ENCODE measurements around the gene EPHA6.

The EPHA6 gene

DNA sequence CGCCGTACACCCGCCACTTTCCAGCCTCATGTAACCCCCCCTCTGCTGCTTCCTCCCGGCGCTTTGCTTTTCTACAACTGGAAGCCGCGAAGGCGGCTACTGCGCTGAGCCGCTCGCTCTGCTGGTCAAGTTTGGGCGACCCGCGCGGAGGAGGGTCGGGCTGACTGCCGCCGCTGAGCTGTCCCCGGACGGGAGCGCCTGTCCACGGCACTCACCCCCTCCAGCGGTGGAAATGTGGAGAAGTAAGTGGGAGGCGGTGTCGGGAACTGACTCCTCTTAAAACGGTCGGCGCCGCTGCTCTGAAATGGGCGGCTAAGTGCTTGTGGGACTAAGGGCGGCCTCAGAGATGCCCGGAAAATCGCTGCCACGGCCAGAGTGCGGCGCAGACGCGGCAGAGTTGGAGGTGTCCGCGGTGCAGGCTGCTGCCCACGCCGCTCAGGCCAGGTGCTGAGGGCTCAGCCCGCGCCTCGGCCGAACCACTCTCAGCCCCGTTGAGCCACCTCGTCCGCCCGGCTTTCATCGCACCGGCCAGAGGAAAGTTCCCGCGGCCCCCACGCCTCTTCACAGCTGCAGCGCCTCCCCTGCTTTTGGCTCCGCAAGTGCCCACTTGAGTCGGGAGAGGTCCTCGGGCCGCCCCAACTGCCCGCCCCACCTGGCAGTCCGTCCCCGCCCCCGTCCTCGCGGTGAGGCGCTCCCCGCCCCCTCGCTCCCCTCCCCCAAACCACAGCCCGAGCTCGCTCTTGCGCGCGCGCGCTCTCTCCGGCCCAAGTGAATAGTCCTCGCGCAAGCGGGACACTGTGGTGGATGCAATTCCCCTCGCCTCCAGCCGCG lies at the start of gene EPHA6:
TSS of gene EPHA6 (plus strand) at position 775 of the 831 bp plus-strand sequence.
- H3K27me3 ChIP-seq (ENCODE audit: control insufficient read depth in 2 of 2, insufficient read depth in 2 of 2, low read length in 2 of 2), result peaks cover 12 to 28% of the 10 kb centered on the region in 2 donors
- H3K9ac ChIP-seq (ENCODE audit: low read depth in 1 of 2, low read length in 2 of 2), result no peak within 1 kb of the TSS
- no peaks in the 10 kb centered on the region for H3K9me3 ChIP-seq (ENCODE audit: control insufficient read depth in 2 of 2, low read length in 2 of 2)
- H3K36me3 ChIP-seq (ENCODE audit: control insufficient read depth in 2 of 2, insufficient read depth in 2 of 2, low read length in 2 of 2), result no peaks in the 10 kb centered on the region
- peaks cover 2 to 7% of the 10 kb centered on the region in 2 donors for H3K4me1 ChIP-seq (ENCODE audit: control insufficient read depth in 2 of 2, insufficient read depth in 2 of 2, low read length in 2 of 2)
- H3K27ac ChIP-seq (ENCODE audit: low read depth in 2 of 2, low read length in 2 of 2), result peak within 1 kb of the TSS in 1 of 2 donors; percentile 24
- H3K4me3 ChIP-seq (ENCODE audit: low read length in 2 of 2), result peak within 1 kb of the TSS; percentile 49

DNA sequence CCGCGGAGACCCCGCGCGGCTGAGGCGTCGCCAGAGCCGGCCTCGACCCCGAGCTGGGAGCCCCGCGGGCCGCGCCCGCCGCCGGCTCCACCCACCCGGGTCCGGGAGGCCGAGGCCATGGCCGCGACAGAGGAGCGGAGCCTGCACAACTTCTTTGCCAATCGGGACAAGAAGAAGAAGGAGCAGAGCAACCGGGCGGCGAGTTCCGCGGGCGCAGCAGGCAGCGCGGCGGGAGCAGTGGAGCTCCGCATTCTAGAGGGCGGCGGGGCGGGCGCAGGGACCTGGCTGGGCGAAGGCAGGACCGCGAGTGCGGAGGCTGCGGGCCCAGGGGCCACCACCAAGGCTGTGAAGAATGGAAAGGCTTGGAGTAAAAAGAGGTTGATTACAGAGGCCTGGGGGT lies 37.6 kb upstream of the EPHA6 start:
- Histone ChIP-seq H3K27me3 (ENCODE audit: control insufficient read depth in 2 of 2, insufficient read depth in 2 of 2, low read length in 2 of 2) (no peaks in the 10 kb centered on the region), H3K9ac (ENCODE audit: low read depth in 1 of 2, low read length in 2 of 2) (no peak overlapping the region), H3K4me1 (ENCODE audit: control insufficient read depth in 2 of 2, insufficient read depth in 2 of 2, low read length in 2 of 2) (no peaks in the 10 kb centered on the region), H3K27ac (ENCODE audit: low read depth in 2 of 2, low read length in 2 of 2) (no peak overlapping the region), H3K36me3 (ENCODE audit: control insufficient read depth in 2 of 2, insufficient read depth in 2 of 2, low read length in 2 of 2) (no peaks in the 10 kb centered on the region), H3K4me3 (ENCODE audit: low read length in 2 of 2) (no peak overlapping the region), H3K9me3 (ENCODE audit: control insufficient read depth in 2 of 2, low read length in 2 of 2) (no peaks in the 10 kb centered on the region)

DNA sequence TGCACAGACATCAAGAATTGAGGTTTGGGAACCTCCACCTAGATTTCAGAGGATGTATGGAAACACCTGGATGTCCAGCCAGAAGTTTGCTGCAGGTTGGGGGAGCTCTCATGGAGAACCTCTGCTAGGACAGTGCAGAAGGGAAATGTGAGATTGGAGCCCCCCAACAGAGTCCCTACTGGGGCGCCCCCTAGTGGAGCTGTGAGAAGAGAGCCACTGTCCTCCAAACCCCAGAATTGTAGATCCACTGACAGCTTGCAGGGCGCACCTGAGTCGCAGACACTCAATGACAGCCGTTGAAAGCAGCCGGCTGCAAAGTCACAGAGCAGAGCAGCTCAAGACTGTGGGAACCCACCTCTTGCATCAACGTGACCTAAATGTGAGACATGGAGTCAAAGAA lies 34.6 kb upstream of the EPHA6 start:
- Histone ChIP-seq H3K36me3 (ENCODE audit: control insufficient read depth in 2 of 2, insufficient read depth in 2 of 2, low read length in 2 of 2) (no peaks in the 10 kb centered on the region), H3K4me1 (ENCODE audit: control insufficient read depth in 2 of 2, insufficient read depth in 2 of 2, low read length in 2 of 2) (no peaks in the 10 kb centered on the region), H3K27ac (ENCODE audit: low read depth in 2 of 2, low read length in 2 of 2) (no peak overlapping the region), H3K4me3 (ENCODE audit: low read length in 2 of 2) (no peak overlapping the region), H3K9me3 (ENCODE audit: control insufficient read depth in 2 of 2, low read length in 2 of 2) (no peaks in the 10 kb centered on the region), H3K9ac (ENCODE audit: low read depth in 1 of 2, low read length in 2 of 2) (no peak overlapping the region), H3K27me3 (ENCODE audit: control insufficient read depth in 2 of 2, insufficient read depth in 2 of 2, low read length in 2 of 2) (no peaks in the 10 kb centered on the region)

DNA sequence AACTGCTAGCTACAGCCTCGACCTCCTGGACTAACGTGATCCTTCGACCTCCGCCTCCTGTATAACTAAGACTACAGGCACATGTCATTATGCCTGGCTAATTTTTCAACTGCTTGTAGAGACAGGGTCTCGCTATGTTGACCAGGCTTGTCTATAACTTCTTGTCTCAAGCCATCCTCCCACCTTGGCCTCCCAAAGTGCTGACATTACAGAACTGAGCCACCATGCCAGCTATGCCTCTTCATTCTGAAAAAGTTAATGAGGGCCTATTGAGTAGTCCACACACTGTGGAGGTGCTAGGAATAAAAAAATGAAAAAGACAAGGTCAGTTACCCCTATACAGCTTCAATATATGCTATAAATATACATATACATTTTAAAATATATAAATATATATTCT lies 18.3 kb upstream of the EPHA6 start:
- Histone ChIP-seq H3K27ac (ENCODE audit: low read depth in 2 of 2, low read length in 2 of 2) (no peak overlapping the region), H3K27me3 (ENCODE audit: control insufficient read depth in 2 of 2, insufficient read depth in 2 of 2, low read length in 2 of 2) (no peaks in the 10 kb centered on the region), H3K9me3 (ENCODE audit: control insufficient read depth in 2 of 2, low read length in 2 of 2) (no peaks in the 10 kb centered on the region), H3K4me3 (ENCODE audit: low read length in 2 of 2) (no peak overlapping the region), H3K4me1 (ENCODE audit: control insufficient read depth in 2 of 2, insufficient read depth in 2 of 2, low read length in 2 of 2) (no peaks in the 10 kb centered on the region), H3K9ac (ENCODE audit: low read depth in 1 of 2, low read length in 2 of 2) (no peak overlapping the region), H3K36me3 (ENCODE audit: control insufficient read depth in 2 of 2, insufficient read depth in 2 of 2, low read length in 2 of 2) (no peaks in the 10 kb centered on the region)

DNA sequence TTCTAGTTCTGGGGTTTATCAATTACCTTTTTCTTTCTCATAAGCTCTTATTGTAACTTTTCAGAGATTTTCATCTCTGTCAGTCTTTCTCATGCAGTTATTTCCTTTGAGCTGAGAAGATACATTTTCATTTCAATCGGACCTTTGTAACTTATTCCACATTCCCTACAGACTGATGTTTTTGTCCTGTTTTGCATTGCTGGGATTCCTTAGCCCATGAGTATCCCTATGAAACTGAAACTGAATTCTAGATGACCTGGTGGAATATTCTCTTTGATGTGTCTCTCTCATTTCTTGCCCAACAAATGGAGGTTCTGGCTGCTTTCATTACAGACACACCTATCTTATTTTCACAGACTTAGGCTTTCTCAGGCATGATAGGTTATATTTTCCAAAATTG lies 10.5 kb upstream of the EPHA6 start:
- H3K9ac ChIP-seq (ENCODE audit: low read depth in 1 of 2, low read length in 2 of 2), result no peak overlapping the region
- no peaks in the 10 kb centered on the region for H3K36me3 ChIP-seq (ENCODE audit: control insufficient read depth in 2 of 2, insufficient read depth in 2 of 2, low read length in 2 of 2)
- no peaks in the 10 kb centered on the region for H3K9me3 ChIP-seq (ENCODE audit: control insufficient read depth in 2 of 2, low read length in 2 of 2)
- no peaks in the 10 kb centered on the region for H3K4me1 ChIP-seq (ENCODE audit: control insufficient read depth in 2 of 2, insufficient read depth in 2 of 2, low read length in 2 of 2)
- H3K27me3 ChIP-seq (ENCODE audit: control insufficient read depth in 2 of 2, insufficient read depth in 2 of 2, low read length in 2 of 2), result no peaks in the 10 kb centered on the region
- no peak overlapping the region for H3K27ac ChIP-seq (ENCODE audit: low read depth in 2 of 2, low read length in 2 of 2)
- H3K4me3 ChIP-seq (ENCODE audit: low read length in 2 of 2), result no peak overlapping the region

DNA sequence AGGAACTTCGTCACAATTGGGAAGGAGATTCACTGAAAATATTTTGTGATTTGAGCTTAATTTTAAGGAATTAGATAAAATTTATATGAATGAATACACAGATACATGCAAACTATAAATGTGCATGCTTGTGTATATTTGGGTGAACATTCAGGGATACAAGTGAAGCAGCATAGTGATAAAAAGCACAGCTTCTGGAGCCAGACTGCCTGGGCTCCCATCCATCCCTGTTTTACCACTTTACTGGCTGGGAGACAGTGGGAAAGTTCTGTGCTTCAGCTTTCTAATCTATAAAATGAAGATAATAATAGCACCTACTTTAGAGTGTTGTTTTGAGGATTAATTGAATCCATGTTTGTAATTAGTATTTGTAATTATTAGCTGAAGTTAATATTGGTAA lies 8.1 kb upstream of the EPHA6 start:
- H3K27me3 ChIP-seq (ENCODE audit: control insufficient read depth in 2 of 2, insufficient read depth in 2 of 2, low read length in 2 of 2), result no peaks in the 10 kb centered on the region

DNA sequence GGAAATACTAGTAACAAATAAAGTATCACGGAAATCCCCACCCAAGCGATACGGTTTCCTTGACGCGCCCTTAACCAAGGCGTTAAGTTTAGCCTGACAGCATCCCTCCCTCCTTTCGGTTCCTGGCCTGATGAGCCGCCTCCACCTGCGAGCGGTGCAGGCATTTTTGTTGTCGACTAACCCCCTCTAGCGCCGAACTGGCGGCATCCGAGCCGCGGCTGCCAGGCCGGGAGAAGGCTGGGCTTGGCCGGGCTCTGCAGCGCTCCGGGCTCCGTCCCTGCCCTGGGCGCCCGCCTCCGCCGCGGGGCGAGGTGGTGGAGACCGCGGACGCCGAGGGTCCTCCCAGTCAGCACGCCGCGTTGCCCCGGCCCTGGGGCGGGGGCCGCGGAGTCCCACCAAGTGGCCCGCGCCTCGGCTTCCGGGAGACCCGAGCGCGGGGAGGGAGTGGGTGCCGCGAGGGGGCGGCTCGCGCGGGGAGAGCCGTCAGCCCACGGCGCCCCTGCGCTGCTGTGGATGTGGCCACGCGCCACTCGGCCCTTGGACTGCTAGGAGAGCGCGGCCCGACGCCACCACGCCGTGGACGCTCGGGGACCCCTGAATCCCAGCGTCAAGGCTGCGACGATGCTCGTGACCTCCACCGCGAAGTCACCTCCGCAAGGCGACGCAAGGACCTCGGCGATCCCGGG lies 1.1 kb upstream of the EPHA6 start:
- Histone ChIP-seq H3K27ac (ENCODE audit: low read depth in 2 of 2, low read length in 2 of 2) (peak overlapping the region in 1 of 2 donors; percentile 24), H3K4me1 (ENCODE audit: control insufficient read depth in 2 of 2, insufficient read depth in 2 of 2, low read length in 2 of 2) (peaks cover 2 to 7% of the 10 kb centered on the region in 2 donors), H3K4me3 (ENCODE audit: low read length in 2 of 2) (peak overlapping the region; percentile 49), H3K9ac (ENCODE audit: low read depth in 1 of 2, low read length in 2 of 2) (no peak overlapping the region), H3K36me3 (ENCODE audit: control insufficient read depth in 2 of 2, insufficient read depth in 2 of 2, low read length in 2 of 2) (no peaks in the 10 kb centered on the region), H3K9me3 (ENCODE audit: control insufficient read depth in 2 of 2, low read length in 2 of 2) (no peaks in the 10 kb centered on the region), H3K27me3 (ENCODE audit: control insufficient read depth in 2 of 2, insufficient read depth in 2 of 2, low read length in 2 of 2) (peaks cover 12 to 28% of the 10 kb centered on the region in 2 donors)

More for the DNA sequence above, 8.1 kb upstream of the EPHA6 start:
- Histone ChIP-seq H3K36me3 (ENCODE audit: control insufficient read depth in 2 of 2, insufficient read depth in 2 of 2, low read length in 2 of 2) (no peaks in the 10 kb centered on the region), H3K4me3 (ENCODE audit: low read length in 2 of 2) (no peak overlapping the region), H3K9ac (ENCODE audit: low read depth in 1 of 2, low read length in 2 of 2) (no peak overlapping the region), H3K4me1 (ENCODE audit: control insufficient read depth in 2 of 2, insufficient read depth in 2 of 2, low read length in 2 of 2) (no peaks in the 10 kb centered on the region), H3K27ac (ENCODE audit: low read depth in 2 of 2, low read length in 2 of 2) (no peak overlapping the region), H3K9me3 (ENCODE audit: control insufficient read depth in 2 of 2, low read length in 2 of 2) (no peaks in the 10 kb centered on the region)

DNA sequence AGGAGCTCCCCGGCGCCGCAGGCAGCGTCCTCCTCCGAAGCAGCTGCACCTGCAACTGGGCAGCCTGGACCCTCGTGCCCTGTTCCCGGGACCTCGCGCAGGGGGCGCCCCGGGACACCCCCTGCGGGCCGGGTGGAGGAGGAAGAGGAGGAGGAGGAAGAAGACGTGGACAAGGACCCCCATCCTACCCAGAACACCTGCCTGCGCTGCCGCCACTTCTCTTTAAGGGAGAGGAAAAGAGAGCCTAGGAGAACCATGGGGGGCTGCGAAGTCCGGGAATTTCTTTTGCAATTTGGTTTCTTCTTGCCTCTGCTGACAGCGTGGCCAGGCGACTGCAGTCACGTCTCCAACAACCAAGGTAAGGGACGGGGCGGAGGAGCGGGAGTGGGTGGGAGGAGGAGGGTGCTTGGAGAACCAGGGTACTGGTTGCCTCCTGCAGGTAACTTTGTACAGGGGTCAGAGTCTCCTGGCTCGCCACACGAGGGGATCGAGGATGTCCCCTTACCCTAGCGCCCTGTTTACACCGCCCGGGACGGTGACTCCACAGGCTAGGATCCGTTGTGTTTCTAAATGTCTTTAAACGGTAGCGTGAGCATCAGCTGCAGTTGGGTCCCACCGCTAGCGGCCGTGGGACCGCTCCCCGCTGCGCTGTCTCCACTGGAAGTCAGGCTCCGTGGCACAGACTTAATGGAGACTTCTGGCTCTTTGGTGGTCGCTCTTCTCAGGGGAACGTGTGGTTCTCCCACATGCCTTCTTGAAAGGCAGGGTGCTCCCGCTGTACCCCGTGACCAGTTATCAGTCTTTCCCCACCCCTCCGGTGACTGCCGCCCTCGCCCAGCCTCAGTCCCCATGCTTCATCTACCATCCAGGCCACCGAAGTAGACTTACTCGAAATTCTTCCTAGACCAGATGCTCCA lies 515 bp downstream of the EPHA6 start:
- Histone ChIP-seq H3K4me3 (ENCODE audit: low read length in 2 of 2) (peak overlapping the region; percentile 16 to 31), H3K9me3 (ENCODE audit: control insufficient read depth in 2 of 2, low read length in 2 of 2) (no peaks in the 10 kb centered on the region), H3K36me3 (ENCODE audit: control insufficient read depth in 2 of 2, insufficient read depth in 2 of 2, low read length in 2 of 2) (no peaks in the 10 kb centered on the region), H3K27ac (ENCODE audit: low read depth in 2 of 2, low read length in 2 of 2) (no peak overlapping the region), H3K27me3 (ENCODE audit: control insufficient read depth in 2 of 2, insufficient read depth in 2 of 2, low read length in 2 of 2) (peaks cover 12 to 28% of the 10 kb centered on the region in 2 donors), H3K4me1 (ENCODE audit: control insufficient read depth in 2 of 2, insufficient read depth in 2 of 2, low read length in 2 of 2) (peaks cover 2 to 7% of the 10 kb centered on the region in 2 donors), H3K9ac (ENCODE audit: low read depth in 1 of 2, low read length in 2 of 2) (no peak overlapping the region)

DNA sequence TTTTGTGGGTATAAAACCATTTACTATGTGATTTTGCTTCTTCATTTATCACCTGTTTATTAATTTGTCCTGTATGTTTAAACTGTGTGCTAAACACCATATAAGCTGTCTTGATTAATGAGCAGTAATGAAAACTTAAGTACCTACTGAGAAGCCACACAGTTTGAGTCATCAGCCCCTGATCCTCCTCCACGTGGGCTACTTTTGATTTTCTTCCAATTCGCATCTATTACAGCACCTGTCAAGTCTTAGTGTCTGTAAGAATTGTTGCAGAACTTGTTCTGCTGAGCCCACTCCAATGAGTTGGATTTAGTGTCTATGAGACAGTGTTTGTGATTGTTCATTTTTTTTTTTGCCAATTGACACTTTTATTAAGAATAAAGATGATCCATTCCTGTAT lies 16.8 kb downstream of the EPHA6 start:
- H3K36me3 ChIP-seq (ENCODE audit: control insufficient read depth in 2 of 2, insufficient read depth in 2 of 2, low read length in 2 of 2), result no peaks in the 10 kb centered on the region
- no peak overlapping the region for H3K27ac ChIP-seq (ENCODE audit: low read depth in 2 of 2, low read length in 2 of 2)
- H3K4me3 ChIP-seq (ENCODE audit: low read length in 2 of 2), result no peak overlapping the region
- no peak overlapping the region for H3K9ac ChIP-seq (ENCODE audit: low read depth in 1 of 2, low read length in 2 of 2)
- H3K9me3 ChIP-seq (ENCODE audit: control insufficient read depth in 2 of 2, low read length in 2 of 2), result no peaks in the 10 kb centered on the region
- no peaks in the 10 kb centered on the region for H3K4me1 ChIP-seq (ENCODE audit: control insufficient read depth in 2 of 2, insufficient read depth in 2 of 2, low read length in 2 of 2)
- no peaks in the 10 kb centered on the region for H3K27me3 ChIP-seq (ENCODE audit: control insufficient read depth in 2 of 2, insufficient read depth in 2 of 2, low read length in 2 of 2)
